Thyroid gland (tissue), 4 donors: Measurements from ENCODE around the gene BCR.

Source experiments
- CTCF ChIP-seq, 6 experiments: fragments of 200-600 bp in 3 of 6; fragments of 450-650 bp in 3 of 6; sonication (generic) in 3 of 6; IDR thresholded peaks; one replicate each; pipeline ENCODE4 v1.5.1; 2016 to 2019; ENCODE audit warnings: antibody characterized with exemption in 6 of 6, mild to moderate bottlenecking in 2 of 6, inconsistent platforms in 1 of 6, moderate library complexity in 1 of 6
- POLR2A ChIP-seq, 2 donors: fragments of 450-650 bp; IDR thresholded peaks; one replicate each; pipeline ENCODE4 v1.6.1; 2017; ENCODE audit warnings: antibody characterized with exemption in 2 of 2, mild to moderate bottlenecking in 2 of 2, moderate library complexity in 1 of 2

- TF ChIP-seq CTCF (IDR thresholded peaks at IDR 0.05) (no peak), POLR2A (IDR thresholded peaks at IDR 0.05) (no peak)
These were observed 185.7 kb downstream of the BCR start for GRCh38 chr22:23365961-23366360.
